Cardiac septum (tissue), 1 donor: Measurements from ENCODE around the gene SLITRK2. TPM values are rescaled to one million over a fixed set of nuclear protein-coding genes. Genes with fewer than 3 reads are reported as not detected.

Experiments used
- DNase-seq: peaks from one replicate; pipeline ENCODE4 v3.0.0-alpha.2; 2020; ENCODE audit warnings: low spot score
- intact Hi-C: fragments of 100-400 bp; cut with DNase I; formaldehyde crosslinking; loops from one replicate; pipeline ENCODE4 v1.14.0; 2022
- long read RNA-seq: library from polyadenylated mRNA; unstranded; transcript quantifications from one replicate; pipeline ENCODE4 v2.0.0, GENCODE V29; 2021
- total RNA-seq: library from RNA; stranded (reverse); fragmentation: NEBNext Ultra II Directional; extraction: Animal tissue kit (Norgen Biotek cat#: 25700); gene quantifications from one replicate; pipeline ENCODE4 v1.2.1, GENCODE V29; 2021
- donor health status: DM: no; HTN: no; CAD: no.

The SLITRK2 gene, protein sequence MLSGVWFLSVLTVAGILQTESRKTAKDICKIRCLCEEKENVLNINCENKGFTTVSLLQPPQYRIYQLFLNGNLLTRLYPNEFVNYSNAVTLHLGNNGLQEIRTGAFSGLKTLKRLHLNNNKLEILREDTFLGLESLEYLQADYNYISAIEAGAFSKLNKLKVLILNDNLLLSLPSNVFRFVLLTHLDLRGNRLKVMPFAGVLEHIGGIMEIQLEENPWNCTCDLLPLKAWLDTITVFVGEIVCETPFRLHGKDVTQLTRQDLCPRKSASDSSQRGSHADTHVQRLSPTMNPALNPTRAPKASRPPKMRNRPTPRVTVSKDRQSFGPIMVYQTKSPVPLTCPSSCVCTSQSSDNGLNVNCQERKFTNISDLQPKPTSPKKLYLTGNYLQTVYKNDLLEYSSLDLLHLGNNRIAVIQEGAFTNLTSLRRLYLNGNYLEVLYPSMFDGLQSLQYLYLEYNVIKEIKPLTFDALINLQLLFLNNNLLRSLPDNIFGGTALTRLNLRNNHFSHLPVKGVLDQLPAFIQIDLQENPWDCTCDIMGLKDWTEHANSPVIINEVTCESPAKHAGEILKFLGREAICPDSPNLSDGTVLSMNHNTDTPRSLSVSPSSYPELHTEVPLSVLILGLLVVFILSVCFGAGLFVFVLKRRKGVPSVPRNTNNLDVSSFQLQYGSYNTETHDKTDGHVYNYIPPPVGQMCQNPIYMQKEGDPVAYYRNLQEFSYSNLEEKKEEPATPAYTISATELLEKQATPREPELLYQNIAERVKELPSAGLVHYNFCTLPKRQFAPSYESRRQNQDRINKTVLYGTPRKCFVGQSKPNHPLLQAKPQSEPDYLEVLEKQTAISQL
- total RNA-seq = 0.35 TPM
- long read RNA-seq = 0 reads

DNA sequence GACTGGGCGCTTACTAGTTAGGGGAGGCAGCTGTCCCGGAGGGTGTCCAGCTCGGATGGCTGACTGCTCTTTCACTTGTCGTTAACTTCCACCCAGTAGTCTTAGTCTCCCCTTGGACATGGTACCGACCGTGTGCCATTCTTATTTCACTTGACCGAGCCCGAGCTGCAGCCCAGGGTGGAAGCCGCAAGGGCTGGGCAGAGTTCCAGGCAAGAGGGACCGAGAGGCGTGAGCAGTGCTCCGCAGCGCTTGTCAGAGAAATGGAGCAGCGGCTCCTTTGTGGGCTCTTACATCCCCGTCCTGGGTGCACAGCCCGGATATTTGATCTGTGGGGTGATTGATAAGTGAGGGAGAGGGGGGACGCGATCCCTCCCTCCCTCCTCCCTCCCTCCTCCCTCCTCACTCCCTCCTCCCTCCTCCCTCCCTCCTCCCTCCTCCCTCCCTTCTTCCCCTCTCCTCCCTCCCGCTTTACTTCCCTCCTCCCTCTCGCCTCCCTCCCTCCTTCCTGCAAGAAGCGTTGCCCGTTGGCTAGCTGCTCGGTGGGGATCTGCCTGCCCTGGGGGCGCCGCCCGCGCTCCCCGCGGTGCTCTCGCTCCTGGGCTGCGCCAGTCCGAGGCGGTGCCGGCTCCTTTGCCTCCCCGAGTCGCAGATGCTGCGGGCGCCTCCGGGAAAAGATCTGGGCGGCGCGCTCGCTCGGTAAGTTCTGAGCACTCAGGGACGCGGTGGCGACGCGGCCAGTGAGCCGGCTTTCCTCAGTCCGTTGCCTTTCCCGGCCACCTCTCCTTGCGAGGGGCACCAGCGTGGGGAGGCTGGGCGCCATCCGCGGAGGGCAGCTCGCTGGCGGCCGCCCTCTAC lies at the start of gene SLITRK2:
SLITRK2 (plus strand) TSS at position 499 of the 855 bp plus-strand sequence. CDS start 4,597 bp downstream, outside the sequence.
- DNase-seq = no peak
- intact Hi-C loops = no loop called here

DNA sequence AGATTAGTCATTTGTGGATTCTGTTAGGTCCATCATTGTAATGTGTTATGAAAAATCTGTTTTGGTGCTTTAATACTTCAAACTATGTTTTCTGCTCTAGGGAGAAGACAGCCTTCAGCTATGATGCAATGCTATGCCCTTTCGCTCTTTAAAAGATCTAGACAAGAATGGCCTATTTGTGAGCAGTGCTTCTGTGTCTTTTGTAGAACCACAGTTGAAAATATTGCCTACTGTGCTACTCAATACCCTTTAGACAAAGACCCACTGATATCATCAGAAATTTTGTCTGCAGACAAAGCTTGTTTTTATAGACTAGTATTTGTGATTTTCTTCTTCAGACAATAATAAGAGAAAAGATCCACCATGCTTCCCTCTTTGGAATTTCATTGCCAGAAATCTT lies 44.6 kb upstream of the SLITRK2 start:
- DNase-seq = no peak
- intact Hi-C loops = no loop called here

DNA sequence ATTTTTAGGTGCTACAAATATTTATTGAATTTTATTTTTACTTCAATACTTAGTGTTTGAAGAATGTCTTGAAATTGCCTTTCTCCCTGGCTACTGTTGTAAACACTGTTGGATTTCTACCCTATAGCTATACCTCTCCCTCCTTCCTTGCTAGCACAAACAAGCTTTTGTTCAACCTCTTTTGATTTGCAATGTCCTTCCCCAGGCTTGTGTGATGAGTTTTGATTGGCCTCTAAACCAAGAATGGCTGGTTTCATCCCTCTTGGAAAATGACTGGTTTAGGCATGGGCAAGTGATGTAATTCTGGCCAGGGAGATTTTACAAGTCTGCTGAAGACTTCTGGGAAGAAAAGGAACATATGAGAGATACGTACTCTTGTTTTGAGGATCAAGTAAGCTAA lies 25.3 kb upstream of the SLITRK2 start:
- no peak for DNase-seq
- intact Hi-C loops = no loop called here

- DNase-seq = no peak
- intact Hi-C loops = no loop called here
These were observed 14.1 kb upstream of the SLITRK2 start for GRCh38 chrX:145803508-145803907.

DNA sequence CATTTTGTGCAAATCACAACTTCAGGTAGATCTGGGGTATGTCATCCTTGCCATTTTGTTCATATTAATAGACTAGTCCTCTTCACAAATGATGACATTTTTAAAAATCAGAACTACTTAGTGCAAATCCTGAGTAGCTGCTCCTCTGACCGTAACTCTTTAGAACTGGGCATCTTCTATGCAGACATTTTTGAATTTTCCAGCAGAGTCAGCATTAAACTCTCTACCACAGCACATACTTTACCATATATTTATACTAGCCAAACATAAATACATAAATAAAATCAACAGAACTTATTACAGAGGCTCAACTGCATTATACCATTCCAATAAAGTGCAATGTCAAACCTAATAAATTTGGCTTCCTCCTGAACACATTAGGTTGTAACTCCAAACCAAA lies 4.5 kb upstream of the SLITRK2 start:
- no peak for DNase-seq
- intact Hi-C loops = no loop called here

- DNase-seq = no peak
- intact Hi-C loops = no loop called here
These were observed 871 bp upstream of the SLITRK2 start for GRCh38 chrX:145816601-145817315.

DNA sequence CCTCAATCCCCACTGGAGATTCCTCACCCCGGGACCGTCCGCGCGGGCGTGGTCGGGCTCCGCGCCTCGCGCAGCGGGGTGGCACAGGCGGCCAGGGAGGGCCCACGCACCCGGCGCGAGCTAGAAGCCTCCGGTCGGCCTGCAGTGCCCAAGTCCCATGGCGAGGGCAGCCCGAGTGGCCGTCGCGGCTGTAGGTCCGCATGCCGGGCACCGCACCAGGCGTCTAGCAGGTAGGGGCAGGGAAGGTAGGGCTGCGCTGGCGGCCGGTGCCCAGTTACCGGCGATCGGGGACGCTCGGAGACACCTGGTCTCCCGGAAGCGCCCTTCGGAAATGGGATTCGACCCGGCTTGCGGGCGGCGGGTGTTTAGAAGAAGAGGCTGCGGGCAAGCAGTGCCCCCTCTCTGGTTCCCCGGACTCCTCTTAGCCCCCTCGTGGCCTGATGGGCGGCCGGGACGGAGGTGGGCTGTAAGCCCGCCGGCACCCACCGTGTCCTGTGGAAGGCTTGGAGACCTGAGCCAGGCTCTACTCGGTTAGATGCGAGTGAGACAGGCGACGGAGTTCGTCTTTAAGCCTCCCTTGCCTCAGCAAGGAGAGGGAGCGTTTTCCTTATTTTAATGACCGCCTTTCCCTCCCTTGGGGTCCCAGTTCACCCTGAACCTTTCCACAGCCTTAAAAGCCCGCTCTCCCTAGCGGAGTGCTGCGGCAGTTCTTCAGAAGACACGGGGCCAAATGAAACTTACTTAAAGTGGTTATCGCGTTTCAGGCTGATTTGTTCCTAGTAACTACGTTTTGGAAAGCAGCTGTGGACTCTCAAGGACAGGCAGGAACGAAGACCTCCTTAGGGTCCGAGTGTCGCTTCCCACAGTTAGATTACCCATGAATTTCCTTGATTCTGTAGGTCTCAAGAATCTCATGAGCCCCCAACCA lies 821 bp downstream of the SLITRK2 start:
- intact Hi-C loops = no loop called here
- DNase-seq = no peak

- DNase-seq = no peak
- intact Hi-C loops = no loop called here
These were observed 3.2 kb downstream of the SLITRK2 start for GRCh38 chrX:145820825-145821224.

GRCh38 chrX:145821291-145821897 lies 3.8 kb downstream of the SLITRK2 start:
- intact Hi-C loops = no loop called here
- no peak for DNase-seq

DNA sequence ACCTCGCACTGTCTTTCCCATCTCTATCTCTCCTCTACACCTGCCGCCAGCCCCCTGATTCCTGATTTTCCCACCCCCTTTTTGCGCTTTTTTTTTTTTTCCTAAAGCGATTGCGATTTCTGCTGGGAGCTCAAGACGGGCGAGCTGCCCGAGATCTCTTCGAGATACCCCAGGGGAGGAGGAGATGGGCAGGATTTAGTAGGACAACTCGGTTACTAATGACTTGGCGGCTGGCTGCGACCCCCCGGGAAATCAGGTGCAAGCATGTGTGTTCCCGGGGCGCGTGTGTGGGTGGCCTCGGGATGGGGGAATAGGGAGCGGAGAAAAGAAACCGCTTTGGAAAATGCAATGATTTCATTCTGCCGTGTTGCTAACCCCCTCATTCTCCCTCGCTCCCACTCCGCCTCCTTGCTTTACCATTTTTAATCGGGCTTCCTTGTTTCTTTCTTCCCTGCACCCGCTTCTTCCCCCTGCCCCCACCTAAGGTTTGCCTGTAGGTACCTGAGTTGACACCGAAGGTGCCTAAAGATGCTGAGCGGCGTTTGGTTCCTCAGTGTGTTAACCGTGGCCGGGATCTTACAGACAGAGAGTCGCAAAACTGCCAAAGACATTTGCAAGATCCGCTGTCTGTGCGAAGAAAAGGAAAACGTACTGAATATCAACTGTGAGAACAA lies 4.4 kb downstream of the SLITRK2 start:
- intact Hi-C loops = no loop called here
- no peak for DNase-seq

DNA sequence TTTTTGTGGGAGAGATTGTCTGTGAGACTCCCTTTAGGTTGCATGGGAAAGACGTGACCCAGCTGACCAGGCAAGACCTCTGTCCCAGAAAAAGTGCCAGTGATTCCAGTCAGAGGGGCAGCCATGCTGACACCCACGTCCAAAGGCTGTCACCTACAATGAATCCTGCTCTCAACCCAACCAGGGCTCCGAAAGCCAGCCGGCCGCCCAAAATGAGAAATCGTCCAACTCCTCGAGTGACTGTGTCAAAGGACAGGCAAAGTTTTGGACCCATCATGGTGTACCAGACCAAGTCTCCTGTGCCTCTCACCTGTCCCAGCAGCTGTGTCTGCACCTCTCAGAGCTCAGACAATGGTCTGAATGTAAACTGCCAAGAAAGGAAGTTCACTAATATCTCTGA lies 5.5 kb downstream of the SLITRK2 start:
- DNase-seq = no peak

GRCh38 chrX:145825896-145826295 lies 8.3 kb downstream of the SLITRK2 start:
- no peak for DNase-seq
- intact Hi-C loops = no loop called here

More for the DNA sequence above, 5.5 kb downstream of the SLITRK2 start:
- intact Hi-C loops = no loop called here

DNA sequence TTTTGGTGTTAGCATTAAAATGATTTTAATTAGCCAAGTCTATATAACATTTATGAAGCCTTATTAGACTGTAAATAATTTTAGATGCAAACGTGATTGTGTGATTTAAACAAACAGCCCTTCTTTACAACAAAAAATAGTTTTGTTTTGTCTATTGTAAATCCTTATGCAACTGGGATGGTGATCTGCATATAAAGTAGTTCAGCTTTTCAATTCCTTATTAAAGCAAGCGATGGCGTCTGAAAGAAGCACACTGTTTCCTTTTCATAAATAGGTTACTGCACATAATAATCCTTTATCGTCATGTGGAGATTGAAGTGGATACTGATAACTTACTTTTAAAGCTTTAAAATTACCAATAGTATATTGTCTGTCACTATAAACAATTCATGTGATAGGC lies 8.8 kb downstream of the SLITRK2 start:
- intact Hi-C loops = no loop called here
- no peak for DNase-seq

- intact Hi-C loops = no loop called here
- no peak for DNase-seq
These were observed 15.2 kb downstream of the SLITRK2 start for GRCh38 chrX:145832796-145833195.

DNA sequence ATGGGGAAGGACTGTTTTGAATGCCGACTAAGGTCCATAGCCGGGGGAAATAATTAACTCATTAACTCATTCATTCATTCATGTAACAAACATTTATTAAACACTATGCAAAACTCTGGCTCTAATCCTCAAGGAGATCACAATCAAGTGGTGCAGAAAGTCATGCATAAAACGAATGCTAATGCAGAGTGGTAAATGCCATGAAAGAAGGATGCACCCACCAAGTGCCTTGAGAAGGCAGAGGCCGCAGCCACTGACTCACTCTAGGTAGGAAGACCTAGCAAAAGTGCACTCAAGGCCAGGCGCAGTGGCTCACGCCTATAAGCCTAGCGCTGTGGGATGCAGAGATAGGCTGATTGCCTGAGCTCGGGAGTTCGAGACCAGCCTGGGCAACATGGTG lies 22.9 kb downstream of the SLITRK2 start:
- intact Hi-C loops = no loop called here
- no peak for DNase-seq

GRCh38 chrX:145843146-145843904 lies 25.7 kb downstream of the SLITRK2 start:
- intact Hi-C loops = no loop called here
- no peak for DNase-seq

DNA sequence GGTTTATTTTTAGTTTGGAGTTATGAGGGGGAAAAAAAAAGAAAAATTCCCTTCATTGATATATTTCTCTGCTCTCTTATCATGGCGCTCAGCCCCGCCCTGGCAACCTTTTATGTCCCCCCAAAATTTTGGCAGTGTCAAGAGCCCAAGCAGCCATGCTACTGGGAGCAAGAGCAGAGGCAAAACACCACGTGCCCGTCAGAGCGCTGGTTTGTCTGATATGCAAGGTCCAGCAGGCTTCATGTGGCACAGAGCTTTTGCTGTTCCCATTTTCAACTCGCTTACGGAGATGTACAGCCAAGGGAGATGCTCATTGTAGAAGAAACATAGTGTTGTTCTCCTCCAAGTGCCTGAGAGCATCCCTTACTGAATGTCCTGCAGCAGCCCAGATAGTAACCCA lies 27.3 kb downstream of the SLITRK2 start:
- intact Hi-C loops = no loop called here
- no peak for DNase-seq
